Stimulated activated naive CD8-positive, alpha-beta T cell treated with anti-CD3 and anti-CD28 coated beads, Interleukin-15, amount 100 ng/mL, for 72 hours (primary cell): Measurements from ENCODE around the gene FAM168A.

ENCODE experiments used
- ATAC-seq: fragments of 150-1000 bp; cut with Tn5 transposase; 2 replicates; pipeline ENCODE4 v1.10.0; 2021; ENCODE audit warnings: mild to moderate bottlenecking, moderate library complexity
- DNase-seq, 2 donors: peaks; one replicate each; pipeline ENCODE4 v3.0.0; 2021 to 2022
- H3K27ac Mint-ChIP-seq, 2 donors: one replicate each; pipeline ENCODE4 v1.8.0; 2022; ENCODE audit warnings: mild to moderate bottlenecking in 2 of 2, mixed read lengths in 2 of 2, moderate library complexity in 2 of 2
- H3K27me3 Mint-ChIP-seq: one replicate; pipeline ENCODE4 v1.8.0; 2022; ENCODE audit warnings: mixed read lengths
- H3K4me1 Mint-ChIP-seq: one replicate; pipeline ENCODE4 v1.8.0; 2022; ENCODE audit warnings: mild to moderate bottlenecking, mixed read lengths
- H3K4me3 Mint-ChIP-seq, 2 donors: one replicate each; pipeline ENCODE4 v1.8.0; 2022; ENCODE audit warnings: mild to moderate bottlenecking in 2 of 2, mixed read lengths in 2 of 2, moderate library complexity in 1 of 2
- H3K9me3 Mint-ChIP-seq, 2 donors: one replicate each; pipeline ENCODE4 v1.8.0; 2022; ENCODE audit warnings: mixed read lengths in 2 of 2

The FAM168A gene

GRCh38 chr11:73376160-73376802, 221.6 kb downstream of the FAM168A start, which contains the start of gene RELT:
RELT (plus strand) TSS chr11:73376399; CDS start chr11:73389137, 12,738 bp downstream.
- DNase-seq (peak; percentile 96 to 99), ATAC-seq (peak; percentile 87)
- peaks cover 55% of the 10 kb centered on the region for H3K4me1 Mint-ChIP-seq
- no peaks in the 10 kb centered on the region for H3K27me3 Mint-ChIP-seq
- H3K9me3 Mint-ChIP-seq: no peaks in the 10 kb centered on the region
- peak within 1 kb of the TSS; percentile 88 to 92 for H3K4me3 Mint-ChIP-seq
- H3K27ac Mint-ChIP-seq: peak within 1 kb of the TSS; percentile 91 to 97

- Mint-ChIP-seq H3K27me3 (no peaks in the 10 kb centered on the region), H3K4me3 (peak overlapping the region; percentile 88 to 92), H3K4me1 (peaks cover 50% of the 10 kb centered on the region), H3K27ac (peak overlapping the region; percentile 85 to 91), H3K9me3 (no peaks in the 10 kb centered on the region)
- ATAC-seq (peak; percentile 1), DNase-seq (no peak)
Observed at GRCh38 chr11:73375830-73376159, 222.1 kb downstream of the FAM168A start.

GRCh38 chr11:73374151-73374550, 223.8 kb downstream of the FAM168A start:
- Mint-ChIP-seq H3K27ac (no peak overlapping the region), H3K4me3 (no peak overlapping the region), H3K9me3 (no peaks in the 10 kb centered on the region), H3K4me1 (peaks cover 34% of the 10 kb centered on the region), H3K27me3 (no peaks in the 10 kb centered on the region)
- DNase-seq (no peak), ATAC-seq (no peak)

- no peak overlapping the region for H3K4me3 Mint-ChIP-seq
- ATAC-seq (no peak), DNase-seq (no peak)
- H3K27me3 Mint-ChIP-seq: no peaks in the 10 kb centered on the region
- H3K4me1 Mint-ChIP-seq: peaks cover 32% of the 10 kb centered on the region
- peak overlapping the region in 1 of 2 donors; percentile 55 for H3K27ac Mint-ChIP-seq
- no peaks in the 10 kb centered on the region for H3K9me3 Mint-ChIP-seq
Observed at GRCh38 chr11:73372375-73372993, 225.4 kb downstream of the FAM168A start.

GRCh38 chr11:73367482-73368024, 230.4 kb downstream of the FAM168A start:
- H3K4me3 Mint-ChIP-seq: no peak overlapping the region
- no peaks in the 10 kb centered on the region for H3K27me3 Mint-ChIP-seq
- DNase-seq (no peak), ATAC-seq (no peak)
- H3K4me1 Mint-ChIP-seq: peaks cover 35% of the 10 kb centered on the region
- H3K9me3 Mint-ChIP-seq: no peaks in the 10 kb centered on the region
- H3K27ac Mint-ChIP-seq: peak overlapping the region; percentile 25 to 95

- ATAC-seq (no peak), DNase-seq (no peak)
- Mint-ChIP-seq H3K4me3 (no peak overlapping the region), H3K9me3 (no peaks in the 10 kb centered on the region), H3K27ac (peak overlapping the region in 1 of 2 donors; percentile 96), H3K4me1 (peaks cover 35% of the 10 kb centered on the region), H3K27me3 (no peaks in the 10 kb centered on the region)
Observed at GRCh38 chr11:73366953-73367352, 231.0 kb downstream of the FAM168A start.

GRCh38 chr11:73366265-73366610, 231.7 kb downstream of the FAM168A start:
- Mint-ChIP-seq H3K27me3 (no peaks in the 10 kb centered on the region), H3K4me3 (peak overlapping the region; percentile 35 to 57), H3K4me1 (peaks cover 35% of the 10 kb centered on the region), H3K27ac (peak overlapping the region; percentile 75 to 96), H3K9me3 (no peaks in the 10 kb centered on the region)
- ATAC-seq: peak; percentile 54
- DNase-seq: no peak

GRCh38 chr11:73365352-73366264, 232.3 kb downstream of the FAM168A start:
- H3K9me3 Mint-ChIP-seq: no peaks in the 10 kb centered on the region
- no peak for DNase-seq
- H3K4me3 Mint-ChIP-seq: peak overlapping the region; percentile 35 to 57
- no peak for ATAC-seq
- peak overlapping the region; percentile 75 to 96 for H3K27ac Mint-ChIP-seq
- no peaks in the 10 kb centered on the region for H3K27me3 Mint-ChIP-seq
- peaks cover 35% of the 10 kb centered on the region for H3K4me1 Mint-ChIP-seq

- no peak overlapping the region for H3K27ac Mint-ChIP-seq
- H3K4me3 Mint-ChIP-seq: no peak overlapping the region
- no peaks in the 10 kb centered on the region for H3K27me3 Mint-ChIP-seq
- no peaks in the 10 kb centered on the region for H3K9me3 Mint-ChIP-seq
- DNase-seq (no peak), ATAC-seq (no peak)
- peaks cover 28% of the 10 kb centered on the region for H3K4me1 Mint-ChIP-seq
Observed at GRCh38 chr11:73363147-73363546, 234.8 kb downstream of the FAM168A start.

GRCh38 chr11:73361953-73362776, 235.7 kb downstream of the FAM168A start:
- ATAC-seq (peak; percentile 24), DNase-seq (no peak)
- no peaks in the 10 kb centered on the region for H3K27me3 Mint-ChIP-seq
- H3K4me3 Mint-ChIP-seq: no peak overlapping the region
- no peaks in the 10 kb centered on the region for H3K9me3 Mint-ChIP-seq
- peaks cover 18% of the 10 kb centered on the region for H3K4me1 Mint-ChIP-seq
- H3K27ac Mint-ChIP-seq: no peak overlapping the region

- ATAC-seq (no peak), DNase-seq (no peak)
- Mint-ChIP-seq H3K4me3 (no peak overlapping the region), H3K27ac (no peak overlapping the region), H3K4me1 (peaks cover 5% of the 10 kb centered on the region), H3K9me3 (no peaks in the 10 kb centered on the region), H3K27me3 (no peaks in the 10 kb centered on the region)
Observed at GRCh38 chr11:73360743-73361369, 237.1 kb downstream of the FAM168A start.

- H3K4me3 Mint-ChIP-seq: no peak overlapping the region
- no peaks in the 10 kb centered on the region for H3K27me3 Mint-ChIP-seq
- DNase-seq: peak in 1 of 2 donors; percentile 32
- H3K4me1 Mint-ChIP-seq: no peaks in the 10 kb centered on the region
- H3K9me3 Mint-ChIP-seq: no peaks in the 10 kb centered on the region
- H3K27ac Mint-ChIP-seq: no peak overlapping the region
- ATAC-seq: peak; percentile 46
Observed at GRCh38 chr11:73359930-73360742, 237.8 kb downstream of the FAM168A start.

- Mint-ChIP-seq H3K27ac (no peak overlapping the region), H3K4me1 (no peaks in the 10 kb centered on the region), H3K4me3 (no peak overlapping the region), H3K9me3 (no peaks in the 10 kb centered on the region), H3K27me3 (no peaks in the 10 kb centered on the region)
- no peak for ATAC-seq
- no peak for DNase-seq
Observed at GRCh38 chr11:73359341-73359740, 238.6 kb downstream of the FAM168A start.

- Mint-ChIP-seq H3K27me3 (no peaks in the 10 kb centered on the region), H3K4me1 (no peaks in the 10 kb centered on the region), H3K27ac (no peak overlapping the region), H3K9me3 (no peaks in the 10 kb centered on the region), H3K4me3 (no peak overlapping the region)
- ATAC-seq (no peak), DNase-seq (no peak)
Observed at GRCh38 chr11:73358071-73358470, 239.8 kb downstream of the FAM168A start.
